Cerebellar nuclear complex (tissue), 1 donor: ENCODE measurements around the gene AKR1C2.
"Not testable (repeated sequence)": the region's sequence is repeated elsewhere in the genome, so short reads cannot be mapped to it uniquely, and the experiment has no call there.

Experiments used
- DNase-seq, 2 experiments: peaks; one replicate each; lab custom pipeline; 2025; lab: John Stamatoyannopoulos, UW

AKR1C2 gene

DNA sequence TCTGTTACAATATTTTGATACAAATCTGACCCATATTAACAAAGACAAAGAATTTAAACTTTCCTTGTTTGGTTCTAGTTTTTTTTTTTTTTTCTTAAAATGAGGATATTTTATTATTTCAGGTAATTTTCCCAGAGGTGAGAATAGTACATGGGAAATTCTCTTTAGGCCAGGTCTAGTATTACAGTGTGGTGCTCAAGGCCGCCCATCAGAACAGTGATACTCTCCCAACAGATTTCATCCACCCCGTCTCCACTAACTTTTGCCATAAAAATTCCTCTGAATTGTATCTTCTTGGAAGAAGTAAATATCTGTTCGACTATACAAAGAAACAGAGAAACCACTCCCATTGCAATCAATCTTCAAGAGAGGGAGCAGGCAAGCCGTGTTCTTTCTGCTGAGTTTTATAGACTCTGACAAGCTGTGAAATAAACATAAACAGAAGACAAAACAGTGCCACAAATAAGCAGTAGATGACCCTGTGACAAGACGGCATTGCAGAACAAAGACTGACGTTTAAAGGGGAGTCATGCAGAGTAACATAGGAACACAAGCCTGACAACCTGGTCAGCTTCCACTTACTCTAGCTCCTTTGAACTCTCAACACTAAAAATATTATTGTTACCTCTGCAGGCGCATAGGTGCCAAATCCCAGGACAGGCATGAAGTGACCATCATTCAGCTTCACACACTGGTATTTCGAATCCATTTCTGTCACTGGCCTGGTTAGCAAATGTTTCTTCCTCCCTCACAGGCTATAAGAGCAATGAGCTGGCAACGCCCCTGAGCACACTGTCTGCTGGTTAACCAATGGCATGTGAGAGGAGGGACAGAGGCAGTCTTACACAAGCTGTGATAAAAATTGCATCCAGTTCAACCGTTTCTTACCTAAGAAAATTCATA lies at the start of gene AKR1C2:
Gene AKR1C2, minus strand, starts transcription at position 731 of the 903 bp plus-strand sequence. Its CDS starts 22 bp downstream, at position 709.
- not testable (repeated sequence) for DNase-seq

DNA sequence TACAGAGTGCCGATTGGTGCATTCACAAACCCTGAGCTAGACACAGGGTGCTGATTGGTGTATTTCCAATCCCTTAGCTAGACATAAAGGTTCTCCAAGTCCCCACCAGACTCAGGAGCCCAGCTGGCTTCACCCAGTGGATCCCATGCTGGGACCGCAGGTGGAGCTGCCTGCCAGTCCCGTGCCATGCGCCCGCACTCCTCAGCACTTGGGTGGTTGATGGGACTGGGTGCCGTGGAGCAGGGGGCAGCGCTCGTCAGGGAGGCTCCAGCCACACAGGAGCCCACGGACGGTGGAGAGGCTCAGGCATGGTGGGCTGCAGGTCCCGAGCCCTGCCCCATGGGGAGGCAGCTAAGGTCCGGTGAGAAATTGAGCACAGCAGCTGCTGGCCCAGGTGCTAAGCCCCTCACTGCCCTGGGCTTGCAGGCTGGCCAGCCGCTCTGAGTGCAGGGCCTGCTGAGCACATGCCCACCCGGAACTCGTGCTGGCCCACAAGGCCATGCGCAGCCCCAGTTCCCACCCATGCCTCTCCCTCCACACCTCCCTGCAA lies 49.4 kb upstream of the AKR1C2 start:
- not testable (repeated sequence) for DNase-seq

DNA sequence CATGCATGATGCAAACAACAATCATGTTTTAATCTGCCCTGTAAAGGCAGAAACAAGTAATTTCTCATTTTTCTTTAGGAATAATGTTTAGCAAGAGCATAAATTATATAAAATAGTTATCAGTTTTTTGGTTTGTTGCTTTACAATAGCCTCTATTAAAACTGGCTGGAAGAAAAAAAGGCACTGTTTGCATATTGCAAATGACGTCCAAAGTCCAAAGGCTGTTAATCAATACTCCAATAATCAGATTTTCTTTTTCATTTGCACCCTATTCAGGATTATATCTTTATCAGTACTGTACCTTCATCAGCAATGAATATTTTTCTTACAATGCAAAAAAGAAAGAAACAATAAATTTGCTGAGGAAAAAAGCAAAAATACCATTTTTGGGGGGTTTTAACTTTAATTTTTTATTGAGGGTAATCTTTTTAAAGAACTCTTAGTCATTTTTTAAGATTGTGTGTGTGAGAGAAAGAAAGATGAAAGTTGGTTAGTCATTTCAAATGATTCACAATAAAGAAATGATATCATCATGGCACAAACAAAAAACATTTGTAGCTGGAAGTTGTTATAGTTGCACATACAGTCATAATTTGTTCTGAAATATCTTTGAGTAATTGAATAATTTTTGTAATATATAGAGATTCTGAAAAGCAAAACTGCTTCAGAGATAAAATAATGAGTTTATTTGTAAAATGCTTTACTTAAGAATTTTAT lies 44.4 kb upstream of the AKR1C2 start:
- DNase-seq: no peak

DNA sequence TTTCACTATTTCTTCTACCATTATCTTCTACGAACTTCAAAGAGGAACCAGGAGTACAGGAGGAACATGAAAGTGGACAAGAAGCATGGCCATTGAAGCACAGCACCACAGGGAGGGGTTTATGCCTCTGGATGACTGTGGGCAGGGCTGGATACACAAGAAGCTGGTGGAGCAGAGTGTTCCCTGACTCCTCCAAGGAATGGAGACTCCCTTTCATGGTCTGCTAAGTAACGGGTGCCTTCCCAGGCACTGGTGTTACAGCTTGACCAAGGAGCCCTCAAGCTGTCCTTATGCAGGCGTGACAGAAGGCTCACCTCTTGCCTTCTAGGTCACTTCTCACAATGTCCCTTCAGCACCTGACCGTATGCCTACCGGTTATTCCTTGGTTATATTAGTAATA lies 43.4 kb upstream of the AKR1C2 start:
- not testable (repeated sequence) for DNase-seq

DNA sequence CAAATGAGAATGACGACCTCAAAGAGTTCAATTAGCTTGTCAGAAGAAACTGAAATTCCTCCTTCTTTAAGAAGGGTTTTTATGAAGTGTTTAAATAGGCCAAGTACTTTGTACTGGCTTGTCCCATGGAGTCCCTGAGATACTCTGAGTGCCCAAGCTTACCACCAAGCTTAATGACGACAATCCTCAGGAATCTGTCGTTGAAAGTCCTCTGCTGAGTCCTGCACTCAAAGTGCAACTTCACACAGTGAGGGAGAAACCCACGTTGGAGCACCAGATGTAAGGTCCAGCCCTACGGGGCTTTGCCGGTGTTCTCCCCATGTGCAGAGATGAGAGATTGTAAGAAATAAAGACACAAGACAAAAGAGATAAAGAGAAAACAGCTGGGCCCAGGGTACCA lies 42.8 kb upstream of the AKR1C2 start:
- no peak for DNase-seq

DNA sequence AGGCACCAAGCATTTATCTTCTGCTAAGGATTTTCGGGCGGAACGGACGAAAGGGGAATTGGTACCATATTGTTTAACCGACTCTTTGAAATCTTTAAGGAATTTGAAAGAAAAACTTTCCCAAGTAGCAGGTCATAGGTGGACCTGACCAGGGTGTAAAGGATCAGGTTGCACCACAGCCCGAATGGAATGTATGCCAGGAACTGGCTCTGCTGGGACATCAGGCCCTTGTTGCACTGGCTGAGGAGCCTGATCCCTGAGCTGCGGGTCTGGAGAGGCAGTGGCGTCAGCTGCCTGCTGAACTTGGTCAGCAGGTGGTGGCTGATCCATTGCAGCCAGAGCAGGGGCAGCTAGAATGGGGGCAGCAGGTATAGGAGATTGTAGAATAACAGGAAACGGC lies 41.4 kb upstream of the AKR1C2 start:
- no peak for DNase-seq

DNA sequence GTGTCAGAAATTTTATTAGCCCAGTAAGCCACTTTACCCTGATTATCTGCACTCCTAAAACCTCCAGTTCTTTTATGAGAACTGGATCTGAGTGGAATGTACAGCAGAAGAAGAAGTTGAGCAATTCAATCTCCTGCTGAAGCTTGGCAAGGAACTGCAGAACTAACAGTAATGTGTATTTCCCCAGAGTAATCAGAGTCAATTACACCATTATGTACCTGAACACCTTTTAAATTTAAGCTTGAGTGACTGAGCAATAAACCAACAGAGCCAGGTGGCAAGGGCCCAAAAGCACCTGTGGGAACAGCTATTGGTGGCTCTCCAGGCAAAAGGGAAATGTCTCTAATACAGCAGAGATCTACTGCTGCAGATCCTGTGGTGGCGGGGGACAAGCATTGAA lies 40.1 kb upstream of the AKR1C2 start:
- no peak for DNase-seq

DNA sequence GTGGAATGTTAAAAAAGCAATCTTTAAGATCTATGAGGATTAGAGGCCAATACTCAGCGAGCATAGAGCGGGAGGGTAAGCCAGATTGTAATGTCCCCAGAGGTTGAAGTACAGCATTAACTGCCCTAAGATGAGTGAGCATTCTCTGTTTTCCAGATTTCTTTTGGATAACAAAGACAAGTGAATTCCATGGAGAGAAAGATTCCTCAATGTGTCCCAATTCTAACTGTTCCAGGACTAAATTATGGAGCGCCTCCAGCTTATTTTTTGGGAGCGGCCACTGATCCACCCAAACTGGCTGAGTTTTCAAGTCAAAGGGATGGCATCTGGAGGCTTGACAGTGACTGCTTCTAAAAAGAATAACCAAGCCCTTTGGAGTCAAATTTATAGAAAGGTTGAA lies 39.3 kb upstream of the AKR1C2 start:
- DNase-seq: no peak

DNA sequence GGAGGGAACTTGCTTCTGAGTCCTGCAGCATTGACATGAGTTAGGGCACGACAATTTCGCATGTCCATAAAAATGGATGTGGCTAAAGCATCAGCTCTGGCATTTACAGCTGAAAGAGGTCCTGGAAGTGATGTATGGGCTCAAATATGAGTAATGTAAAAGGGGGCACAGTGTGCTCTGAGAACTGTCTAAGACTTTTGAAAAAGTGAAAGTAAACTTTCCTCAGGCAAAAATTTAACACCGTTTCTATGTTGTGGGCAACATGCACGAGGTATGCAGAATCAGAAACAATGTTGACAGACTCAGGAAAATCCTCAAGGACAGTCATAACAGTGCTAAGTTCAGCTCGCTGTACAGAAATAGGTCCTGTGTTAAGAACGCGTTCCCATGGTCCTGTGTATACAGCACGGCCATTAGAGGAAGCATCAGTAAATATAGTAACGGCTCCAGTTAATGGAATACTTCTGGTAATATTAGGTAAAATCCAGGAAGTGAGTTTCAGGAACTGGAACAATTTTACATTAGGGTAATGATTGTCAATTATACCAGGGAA lies 37.9 kb upstream of the AKR1C2 start:
- no peak for DNase-seq

DNA sequence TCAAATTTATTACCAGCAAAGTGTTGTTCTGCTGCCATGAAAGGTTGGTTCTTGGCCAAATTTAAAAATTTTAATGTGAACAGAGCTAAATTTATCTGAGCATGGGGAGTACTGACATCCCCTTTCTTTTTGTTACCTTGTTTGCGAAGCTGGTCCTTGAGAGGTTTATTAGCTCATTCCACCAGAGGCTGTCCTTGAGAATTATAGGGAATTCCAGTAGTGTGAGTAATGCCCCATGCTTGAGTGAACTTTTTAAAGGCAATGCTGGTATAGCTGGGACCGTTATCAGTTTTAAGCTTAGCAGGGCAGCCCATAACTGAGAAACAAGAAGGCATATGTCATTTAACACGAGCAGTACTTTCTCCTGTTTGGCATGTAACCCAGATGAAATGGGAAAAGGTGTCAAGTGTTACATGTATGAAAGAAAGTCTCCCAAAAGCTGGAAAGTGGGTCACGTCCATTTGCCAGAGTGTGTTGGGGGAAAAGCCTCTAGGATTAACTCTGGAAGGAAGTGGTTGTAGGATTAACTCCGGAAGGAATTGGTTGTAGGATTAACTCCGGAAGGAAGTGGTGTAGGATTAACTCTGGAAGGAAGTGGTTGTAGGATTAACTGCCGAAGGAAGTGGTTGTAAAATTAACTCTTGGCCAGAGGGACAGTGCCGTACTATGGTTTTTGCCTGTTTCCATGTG lies 37.3 kb upstream of the AKR1C2 start:
- no peak for DNase-seq

DNA sequence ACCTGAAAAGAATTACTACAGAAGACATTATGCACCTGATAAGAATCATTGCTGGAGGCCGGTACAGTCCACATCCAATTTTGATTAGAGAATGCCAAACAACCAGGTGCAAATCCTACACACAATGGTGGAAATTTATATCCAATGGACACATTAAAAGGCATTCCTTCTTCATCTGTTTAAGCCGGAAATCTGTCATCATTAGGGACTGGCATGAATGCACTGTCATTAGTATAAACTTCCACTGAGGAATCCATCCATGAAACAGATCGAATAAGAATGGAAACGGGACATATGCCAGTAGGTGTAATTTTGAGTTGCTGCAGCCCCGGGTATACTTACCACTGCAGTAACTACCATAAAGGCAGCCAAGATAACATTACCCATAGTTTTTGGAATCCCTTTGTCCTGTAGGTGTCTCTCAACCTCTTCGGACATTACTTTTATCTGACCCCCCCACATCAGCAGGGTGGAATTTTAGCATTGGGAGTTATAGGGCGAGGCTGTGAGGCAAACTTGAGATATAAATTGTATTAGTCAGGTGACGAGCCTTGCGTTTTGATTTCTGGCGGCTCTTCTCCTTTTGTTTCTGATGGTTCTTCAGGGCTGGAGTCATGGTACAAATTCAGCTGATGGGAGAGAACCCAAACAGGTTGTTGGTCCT lies 36.5 kb upstream of the AKR1C2 start:
- DNase-seq: no peak

DNA sequence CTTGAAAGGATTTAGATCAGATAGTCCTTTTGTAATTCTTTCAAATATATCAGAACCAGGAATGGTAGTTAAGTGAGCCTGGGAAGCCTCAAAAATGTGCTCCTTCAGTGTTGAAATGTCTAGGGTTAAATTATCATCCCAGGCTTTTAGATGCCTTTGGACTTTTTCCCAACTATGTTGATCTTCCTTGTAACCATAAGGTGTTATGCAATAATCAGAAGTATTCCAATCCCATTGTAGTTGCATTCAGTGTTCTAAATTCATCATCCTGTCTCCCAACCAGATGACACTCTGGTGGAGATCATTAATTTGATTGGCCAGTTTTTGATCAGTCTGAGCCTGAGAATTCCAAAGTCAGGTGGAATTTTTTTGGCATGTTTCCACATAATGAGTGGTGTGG lies 35.1 kb upstream of the AKR1C2 start:
- no peak for DNase-seq

DNA sequence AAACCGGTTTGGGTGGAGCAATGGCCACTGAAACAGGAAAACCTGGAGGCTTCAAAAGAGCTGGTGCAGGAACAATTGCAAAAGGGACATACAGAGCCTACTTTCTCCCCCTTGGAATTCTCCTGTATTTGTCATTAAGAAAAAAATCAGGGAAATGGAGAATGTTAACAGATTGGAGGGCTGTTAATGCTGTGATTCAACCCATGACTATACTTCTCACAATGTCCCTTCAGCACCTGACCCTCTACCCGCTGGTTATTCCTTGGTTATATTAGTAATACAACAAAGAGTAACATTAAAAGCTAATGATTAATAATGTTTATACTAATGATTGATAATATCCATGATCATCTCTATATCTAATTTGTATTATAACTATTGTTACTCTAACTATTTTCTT lies 34.4 kb upstream of the AKR1C2 start:
- DNase-seq: no peak

DNA sequence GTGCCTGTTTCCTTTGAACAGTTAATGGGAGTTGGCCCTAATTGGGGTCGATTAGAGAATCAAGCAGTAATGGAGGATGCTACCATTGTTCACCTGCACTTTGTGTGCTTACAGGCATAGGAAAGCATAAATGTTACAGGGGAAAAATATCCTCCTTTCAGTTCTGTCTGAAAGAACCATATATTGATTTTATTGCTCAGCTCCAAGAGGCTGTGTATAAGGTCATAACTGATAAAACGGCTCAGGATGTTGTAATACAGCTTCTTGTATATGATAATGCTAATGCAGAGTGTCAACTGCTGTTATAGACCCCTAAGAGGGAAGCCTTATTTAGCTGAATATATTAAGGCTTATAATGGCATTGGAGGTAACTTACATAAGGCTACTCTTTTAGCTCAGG lies 32.9 kb upstream of the AKR1C2 start:
- DNase-seq: no peak

DNA sequence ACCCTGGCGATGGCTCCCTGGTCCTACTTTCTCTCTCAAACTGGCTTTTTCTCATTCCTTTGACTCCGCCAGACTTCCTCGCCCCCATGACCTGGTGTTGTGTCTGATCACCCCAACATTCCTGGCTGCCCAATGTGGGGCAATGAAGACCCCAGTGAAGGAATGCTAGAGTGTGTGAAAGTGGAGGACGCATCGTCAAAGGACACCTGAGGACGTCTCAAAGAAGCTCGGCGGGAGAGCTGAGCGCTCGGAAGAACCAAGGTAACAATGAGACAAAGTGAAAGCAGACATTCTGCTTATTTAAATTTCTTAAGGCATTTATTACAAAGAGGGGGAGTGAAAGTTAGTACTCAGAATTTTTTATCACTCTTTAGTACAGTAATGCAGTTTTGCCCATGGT lies 31.7 kb upstream of the AKR1C2 start:
- DNase-seq: no peak

DNA sequence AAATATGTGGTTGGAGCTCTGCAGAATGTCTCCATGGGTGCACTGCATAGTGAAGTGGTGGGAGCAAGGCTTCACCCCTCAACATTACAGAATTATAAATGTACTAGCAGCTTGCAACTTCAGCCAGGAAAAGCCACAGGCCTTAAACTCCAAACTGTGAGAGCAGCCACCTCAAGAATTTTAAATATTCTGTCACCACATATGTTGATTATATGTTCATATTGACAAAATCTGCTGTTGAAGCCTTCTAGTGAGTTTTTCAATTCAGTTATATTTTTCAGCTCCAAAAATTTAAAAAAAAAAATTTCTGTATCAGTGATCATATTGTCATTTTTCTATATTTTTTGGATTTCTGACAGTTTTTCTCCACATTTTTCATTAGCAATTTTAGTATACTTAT lies 30.9 kb upstream of the AKR1C2 start:
- DNase-seq: no peak

DNA sequence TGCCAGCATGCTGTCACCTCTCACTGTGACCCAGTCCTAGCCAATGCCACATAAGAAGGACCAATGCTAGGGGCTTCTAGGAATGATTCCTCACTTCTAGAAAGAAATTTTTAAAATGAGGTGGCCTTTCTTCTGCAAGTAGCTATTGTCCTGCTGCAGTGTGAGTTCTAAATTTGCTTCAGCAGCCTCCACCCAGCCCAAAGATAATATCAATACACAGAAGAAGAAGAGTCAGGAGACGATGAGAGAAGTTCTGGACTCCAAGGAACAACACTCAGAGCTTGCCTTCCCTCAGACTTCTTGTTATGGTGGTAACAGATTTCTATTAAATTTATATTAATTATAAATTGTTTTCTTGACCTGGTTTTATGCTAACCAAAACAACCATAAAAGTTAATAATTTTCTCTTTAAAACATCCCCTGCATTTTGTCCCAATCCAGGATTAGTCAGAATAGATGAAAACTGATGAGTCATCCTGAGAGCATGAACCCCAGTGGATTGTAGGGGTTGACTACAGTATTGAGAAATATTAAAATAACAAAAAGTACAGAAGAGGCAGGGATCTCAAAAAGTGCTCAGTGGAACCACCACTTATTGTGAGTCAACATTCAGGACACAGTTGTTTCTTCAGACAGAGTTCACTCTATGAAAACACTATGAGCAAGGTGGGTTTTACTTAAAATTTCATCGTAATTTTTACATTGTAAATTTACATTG lies 29.6 kb upstream of the AKR1C2 start:
- no peak for DNase-seq

DNA sequence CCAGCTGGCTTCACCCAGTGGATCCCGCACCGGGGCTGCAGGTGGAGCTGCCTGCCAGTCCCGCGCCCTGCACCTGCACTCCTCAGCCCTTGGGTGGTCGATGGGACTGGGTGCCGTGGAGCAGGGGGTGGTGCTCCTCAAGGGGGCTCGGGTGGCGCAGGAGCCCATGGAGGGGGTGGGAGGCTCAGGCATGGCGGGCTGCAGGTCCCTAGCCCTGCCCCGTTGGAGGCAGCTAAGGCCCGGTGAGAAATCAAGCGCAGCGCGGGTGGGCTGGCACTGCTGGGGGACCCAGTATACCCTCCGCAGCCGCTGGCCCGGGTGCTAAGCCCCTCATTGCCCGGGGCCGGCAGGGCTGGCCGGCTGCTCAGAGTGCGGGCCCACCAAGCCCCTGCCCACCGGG lies 28.8 kb upstream of the AKR1C2 start:
- not testable (repeated sequence) for DNase-seq

DNA sequence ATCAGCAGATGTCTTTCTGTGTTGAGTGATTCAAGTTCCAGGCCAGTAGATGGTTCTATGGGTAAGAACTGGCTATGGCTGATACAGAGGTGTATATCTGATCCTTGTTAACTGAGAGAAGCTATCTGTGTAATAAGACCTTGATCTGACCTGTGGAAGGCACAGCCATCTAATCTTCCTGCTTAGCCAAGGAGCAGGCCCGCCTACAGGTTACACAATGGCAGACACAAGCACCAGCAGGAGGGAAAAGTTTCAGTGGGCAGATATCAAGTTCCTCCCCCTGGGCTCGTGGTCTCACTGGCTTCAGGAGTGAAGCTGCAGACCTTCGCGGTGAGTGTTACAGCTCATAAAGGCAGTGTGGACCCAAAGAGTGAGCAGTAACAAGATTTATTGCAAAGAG lies 27.9 kb upstream of the AKR1C2 start:
- not testable (repeated sequence) for DNase-seq

DNA sequence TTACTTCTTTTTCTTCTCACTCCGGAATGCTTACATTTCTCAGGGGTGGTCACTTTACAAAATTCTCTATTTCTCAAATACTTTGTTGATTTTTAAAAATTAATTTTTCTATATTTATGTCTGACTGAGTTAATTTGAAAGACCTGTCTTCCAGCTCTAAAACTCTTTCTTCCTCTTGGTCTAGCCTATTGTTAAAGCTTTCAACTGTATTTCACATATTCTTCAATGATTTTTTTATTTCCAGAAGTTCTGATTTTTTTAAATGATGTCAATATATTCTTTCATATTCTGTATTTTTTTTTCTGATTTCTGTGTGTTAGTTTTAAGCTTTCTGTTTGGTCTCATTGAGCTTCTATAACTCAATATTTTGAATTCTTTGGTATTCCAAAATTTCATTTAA lies 27.3 kb upstream of the AKR1C2 start:
- DNase-seq: no peak

DNA sequence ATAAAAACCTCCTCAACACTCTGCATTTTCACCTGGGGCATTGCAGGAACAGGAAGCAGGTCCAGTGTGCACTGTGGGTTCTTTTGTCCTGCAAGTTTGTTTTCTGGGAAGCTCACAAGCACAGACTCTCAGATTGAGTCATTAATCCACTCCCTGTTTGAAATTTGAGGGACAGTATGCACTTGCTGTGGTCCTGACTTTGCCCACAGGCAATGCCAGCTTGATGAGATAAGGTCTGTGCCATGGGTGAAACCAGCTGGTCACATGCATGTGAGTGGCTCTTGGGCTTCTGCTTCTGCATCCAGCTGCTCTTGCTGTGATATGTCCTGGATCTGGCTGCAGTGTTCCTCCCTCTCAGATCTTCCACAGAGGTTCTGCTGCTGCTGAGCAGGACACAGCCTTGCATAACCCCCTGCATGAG lies 21.8 kb upstream of the AKR1C2 start:
- not testable (repeated sequence) for DNase-seq
